Neural progenitor cell (in vitro differentiated cells): ENCODE results near the gene CDIP1. TPM values are rescaled to one million over a fixed set of nuclear protein-coding genes. Genes with fewer than 3 reads are reported as not detected.
A peak's percentile ranks its signal among the peaks of the same experiment; 100 is the strongest.

ENCODE experiments used
- DNase-seq: peaks from one replicate; pipeline ENCODE4 v3.0.0-alpha.2; 2016; ENCODE audit warnings: low spot score
- H2AFZ ChIP-seq: fragments of 200-600 bp; sonication (generic); replicated peaks from 2 replicates; pipeline ENCODE4 v1.6.1; 2016; ENCODE audit warnings: antibody characterized with exemption
- H3F3A ChIP-seq: fragments of 200-600 bp; sonication (generic); 2 replicates; pipeline ENCODE4 v1.6.1; 2016; ENCODE audit warnings: antibody characterized with exemption, low read depth
- H3K27ac ChIP-seq: fragments of 200-600 bp; sonication (generic); 2 replicates; pipeline ENCODE4 v1.5.1; 2016; ENCODE audit warnings: mild to moderate bottlenecking
- H3K27me3 ChIP-seq: fragments of 200-600 bp; sonication (generic); 2 replicates; pipeline ENCODE4 v1.6.1; 2016; ENCODE audit warnings: mild to moderate bottlenecking, moderate library complexity
- H3K36me3 ChIP-seq: fragments of 200-600 bp; sonication (generic); 2 replicates; pipeline ENCODE4 v1.5.1; 2016
- H3K4me1 ChIP-seq: fragments of 200-600 bp; sonication (generic); 2 replicates; pipeline ENCODE4 v1.6.1; 2016; ENCODE audit warnings: mixed run types
- H3K4me2 ChIP-seq: fragments of 200-600 bp; sonication (generic); 2 replicates; pipeline ENCODE4 v1.6.1; 2016
- H3K4me3 ChIP-seq: fragments of 200-600 bp; sonication (generic); 2 replicates; pipeline ENCODE4 v1.5.1; 2016
- H3K79me2 ChIP-seq: fragments of 200-600 bp; sonication (generic); 2 replicates; pipeline ENCODE4 v1.6.1; 2016; ENCODE audit warnings: low read depth
- H3K9ac ChIP-seq: fragments of 200-600 bp; sonication (generic); 2 replicates; pipeline ENCODE4 v1.6.1; 2016
- H3K9me3 ChIP-seq: fragments of 200-600 bp; sonication (generic); 2 replicates; pipeline ENCODE4 v1.5.1; 2016; ENCODE audit warnings: low read depth
- H4K20me1 ChIP-seq: fragments of 200-600 bp; sonication (generic); 2 replicates; pipeline ENCODE4 v1.6.1; 2016; ENCODE audit warnings: low read depth
- H3K27ac Mint-ChIP-seq: 3 replicates; pipeline ENCODE4 v1.8.0; 2021; ENCODE audit warnings: mixed read lengths
- H3K27me3 Mint-ChIP-seq: 2 replicates; pipeline ENCODE4 v1.8.0; 2022; ENCODE audit warnings: low read depth, mild to moderate bottlenecking, inconsistent platforms, moderate library complexity, mixed read lengths; ENCODE audit not compliant: insufficient read depth
- H3K36me3 Mint-ChIP-seq: 3 replicates; pipeline ENCODE4 v1.8.0; 2021; ENCODE audit warnings: mixed read lengths
- H3K4me1 Mint-ChIP-seq: 3 replicates; pipeline ENCODE4 v1.8.0; 2021; ENCODE audit warnings: mixed read lengths
- H3K4me3 Mint-ChIP-seq: 3 replicates; pipeline ENCODE4 v1.8.0; 2021; ENCODE audit warnings: mild to moderate bottlenecking, moderate library complexity, mixed read lengths
- H3K9me3 Mint-ChIP-seq: 3 replicates; pipeline ENCODE4 v1.8.0; 2020; ENCODE audit warnings: mixed read lengths
- EZH2 ChIP-seq: fragments of 200-600 bp; sonication (generic); IDR thresholded peaks from 2 replicates; pipeline ENCODE4 v1.6.1; 2017; ENCODE audit warnings: antibody characterized with exemption, mild to moderate bottlenecking, moderate library complexity
- EZH2phosphoT487 ChIP-seq: fragments of 200-600 bp; sonication (generic); IDR thresholded peaks from 2 replicates; pipeline ENCODE4 v1.6.1; 2017; ENCODE audit warnings: antibody characterized with exemption
- total RNA-seq: library from RNA; depleted of rRNA; stranded (reverse); fragments of >200 nt; gene quantifications from 2 replicates; pipeline ENCODE4 v1.2.3, GENCODE V29; 2015; ENCODE audit warnings: low replicate concordance
- TF ChIP-seq, protein P1 (sequence below): fragments of 200-600 bp; sonication (generic); IDR thresholded peaks from 2 replicates; pipeline ENCODE4 v1.5.1; 2017; ENCODE audit warnings: antibody characterized with exemption, mild to moderate bottlenecking

Gene CDIP1
- total RNA-seq, 1 donor from 2014 or later = 13.1 TPM

DNA sequence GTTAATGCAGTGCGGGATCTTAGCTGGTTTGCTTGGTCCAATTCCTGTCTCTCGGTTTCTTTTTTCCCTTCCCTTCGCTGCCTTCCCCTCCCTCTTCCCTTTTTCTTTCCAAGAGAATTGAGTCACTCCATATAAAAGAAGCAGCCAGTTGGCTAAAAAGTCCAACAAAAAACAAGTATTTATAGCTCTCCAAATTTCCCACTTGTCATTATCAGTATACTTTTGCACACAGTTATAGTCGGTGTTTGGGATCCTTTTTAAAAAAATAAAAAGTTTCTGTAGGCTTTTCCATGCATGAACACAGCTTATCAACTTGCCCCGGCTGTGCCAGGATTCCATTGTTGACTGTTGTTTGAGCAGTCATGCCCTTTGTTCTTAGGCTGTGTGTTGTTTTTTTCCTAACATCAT, 37.5 kb downstream of the CDIP1 start:
- H3K4me2 ChIP-seq = peak overlapping the region; percentile 40

DNA sequence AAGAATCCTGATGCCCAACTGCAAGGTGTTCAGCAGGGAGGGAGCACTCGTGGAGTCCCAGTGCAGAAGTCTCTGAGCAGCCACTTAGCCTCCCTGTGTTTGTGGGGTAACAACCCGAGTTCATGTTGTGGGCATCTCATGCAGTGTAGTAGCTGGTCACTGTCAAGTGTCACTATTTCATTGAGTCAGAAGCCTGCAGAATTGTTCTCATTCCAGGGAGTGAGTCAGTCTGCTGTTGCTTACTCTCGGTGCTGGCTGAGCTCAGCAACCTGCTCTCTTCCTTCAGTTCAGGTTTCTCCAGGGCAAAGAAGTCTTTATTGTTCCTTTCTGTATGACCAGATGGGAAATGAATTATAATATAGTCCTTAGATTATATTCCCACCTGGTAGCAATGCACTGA, 38.3 kb downstream of the CDIP1 start:
- no peak overlapping the region for H3K4me3 Mint-ChIP-seq
- H3K4me1 Mint-ChIP-seq = peaks cover 25% of the 10 kb centered on the region
- no peak overlapping the region for H3K27ac Mint-ChIP-seq
- no peaks in the 10 kb centered on the region for H3K36me3 Mint-ChIP-seq
- Histone ChIP-seq H3K4me3 (no peak overlapping the region), H4K20me1 (peaks cover 4% of the 10 kb centered on the region), H3K79me2 (peaks cover 5% of the 10 kb centered on the region), H3K27ac (no peak overlapping the region), H3K27me3 (no peaks in the 10 kb centered on the region), H2AFZ (no peak overlapping the region), H3K36me3 (no peaks in the 10 kb centered on the region), H3K4me2 (no peak overlapping the region), H3K9ac (no peak overlapping the region), H3K9me3 (no peaks in the 10 kb centered on the region), H3K4me1 (peaks cover 15% of the 10 kb centered on the region), H3F3A (no peaks in the 10 kb centered on the region)
- no peak for DNase-seq
- H3K27me3 Mint-ChIP-seq = peaks cover 2% of the 10 kb centered on the region
- H3K9me3 Mint-ChIP-seq = no peaks in the 10 kb centered on the region
- TF ChIP-seq EZH2phosphoT487 (no peak), EZH2 (no peak)
- TF ChIP-seq, protein P1, sequence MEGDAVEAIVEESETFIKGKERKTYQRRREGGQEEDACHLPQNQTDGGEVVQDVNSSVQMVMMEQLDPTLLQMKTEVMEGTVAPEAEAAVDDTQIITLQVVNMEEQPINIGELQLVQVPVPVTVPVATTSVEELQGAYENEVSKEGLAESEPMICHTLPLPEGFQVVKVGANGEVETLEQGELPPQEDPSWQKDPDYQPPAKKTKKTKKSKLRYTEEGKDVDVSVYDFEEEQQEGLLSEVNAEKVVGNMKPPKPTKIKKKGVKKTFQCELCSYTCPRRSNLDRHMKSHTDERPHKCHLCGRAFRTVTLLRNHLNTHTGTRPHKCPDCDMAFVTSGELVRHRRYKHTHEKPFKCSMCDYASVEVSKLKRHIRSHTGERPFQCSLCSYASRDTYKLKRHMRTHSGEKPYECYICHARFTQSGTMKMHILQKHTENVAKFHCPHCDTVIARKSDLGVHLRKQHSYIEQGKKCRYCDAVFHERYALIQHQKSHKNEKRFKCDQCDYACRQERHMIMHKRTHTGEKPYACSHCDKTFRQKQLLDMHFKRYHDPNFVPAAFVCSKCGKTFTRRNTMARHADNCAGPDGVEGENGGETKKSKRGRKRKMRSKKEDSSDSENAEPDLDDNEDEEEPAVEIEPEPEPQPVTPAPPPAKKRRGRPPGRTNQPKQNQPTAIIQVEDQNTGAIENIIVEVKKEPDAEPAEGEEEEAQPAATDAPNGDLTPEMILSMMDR = no peak

More for the DNA sequence above, 37.5 kb downstream of the CDIP1 start:
- peaks cover 5% of the 10 kb centered on the region for H3K79me2 ChIP-seq
- H3K4me1 Mint-ChIP-seq = peaks cover 25% of the 10 kb centered on the region
- H3K4me3 Mint-ChIP-seq = no peak overlapping the region
- no peaks in the 10 kb centered on the region for H3K36me3 Mint-ChIP-seq
- H3K9me3 ChIP-seq = no peaks in the 10 kb centered on the region
- H3K4me1 ChIP-seq = peaks cover 15% of the 10 kb centered on the region
- peaks cover 4% of the 10 kb centered on the region for H4K20me1 ChIP-seq
- no peaks in the 10 kb centered on the region for H3F3A ChIP-seq
- H3K27ac ChIP-seq = no peak overlapping the region
- H2AFZ ChIP-seq = no peak overlapping the region
- no peak for TF ChIP-seq EZH2
- no peak for TF ChIP-seq EZH2phosphoT487
- TF ChIP-seq, protein P1 = no peak
- peaks cover 2% of the 10 kb centered on the region for H3K27me3 Mint-ChIP-seq
- H3K9me3 Mint-ChIP-seq = no peaks in the 10 kb centered on the region
- no peaks in the 10 kb centered on the region for H3K36me3 ChIP-seq
- H3K9ac ChIP-seq = no peak overlapping the region
- DNase-seq = peak; percentile 26
- no peak overlapping the region for H3K27ac Mint-ChIP-seq
- H3K27me3 ChIP-seq = no peaks in the 10 kb centered on the region
- H3K4me3 ChIP-seq = no peak overlapping the region

DNA sequence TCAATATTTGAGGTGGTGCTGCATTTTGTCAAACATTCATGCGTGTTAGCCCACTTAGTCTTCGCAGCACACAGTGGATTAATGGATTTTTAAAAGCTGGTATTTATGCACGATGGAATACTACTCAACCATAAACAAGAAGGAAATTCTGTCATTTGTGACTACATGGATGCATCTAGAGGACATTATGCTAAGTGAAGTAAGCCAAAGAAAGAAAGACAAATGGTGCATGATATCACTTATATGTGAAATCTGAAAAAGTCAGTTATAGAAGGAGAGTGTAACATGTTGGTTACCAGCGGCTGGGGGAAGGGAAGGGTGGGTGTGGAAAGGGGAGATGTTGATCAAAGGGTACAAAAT, 39.4 kb downstream of the CDIP1 start:
- Histone ChIP-seq H4K20me1 (peaks cover 4% of the 10 kb centered on the region), H3F3A (no peaks in the 10 kb centered on the region), H3K4me2 (no peak overlapping the region), H3K27me3 (no peaks in the 10 kb centered on the region), H3K36me3 (no peaks in the 10 kb centered on the region), H3K9me3 (no peaks in the 10 kb centered on the region), H3K9ac (no peak overlapping the region), H3K4me1 (peaks cover 15% of the 10 kb centered on the region), H3K4me3 (no peak overlapping the region), H2AFZ (no peak overlapping the region), H3K79me2 (peaks cover 5% of the 10 kb centered on the region), H3K27ac (no peak overlapping the region)
- no peak for DNase-seq
- Mint-ChIP-seq H3K27ac (no peak overlapping the region), H3K27me3 (peaks cover 2% of the 10 kb centered on the region), H3K4me1 (peaks cover 25% of the 10 kb centered on the region), H3K4me3 (no peak overlapping the region), H3K36me3 (no peaks in the 10 kb centered on the region), H3K9me3 (no peaks in the 10 kb centered on the region)
- TF ChIP-seq EZH2phosphoT487 (no peak), EZH2 (no peak)
- TF ChIP-seq, protein P1 = no peak
